Gastrocnemius medialis (tissue), 4 donors: ENCODE results near the gene STAG1.

Experiments
- POLR2A ChIP-seq, 2 donors: fragments of 450-650 bp; IDR thresholded peaks; one replicate each; pipeline ENCODE4 v1.6.1; 2017; ENCODE audit warnings: antibody characterized with exemption in 2 of 2, mild to moderate bottlenecking in 2 of 2, moderate library complexity in 2 of 2
- TF ChIP-seq, protein P1 (sequence below), 5 experiments: fragments of 450-650 bp in 3 of 5; fragments of 200-600 bp in 2 of 5; sonication (generic) in 2 of 5; IDR thresholded peaks in 4 of 5; conservative IDR thresholded peaks in 1 of 5; 1 replicate in 4 of 5; 2 replicates in 1 of 5; pipeline ENCODE4 v1.5.1; 2016 to 2019; ENCODE audit warnings: antibody characterized with exemption in 5 of 5, mild to moderate bottlenecking in 3 of 5, moderate library complexity in 3 of 5

GRCh38 chr3:136749091-136749490 lies 3.1 kb downstream of the STAG1 start:
- TF ChIP-seq, protein P1, sequence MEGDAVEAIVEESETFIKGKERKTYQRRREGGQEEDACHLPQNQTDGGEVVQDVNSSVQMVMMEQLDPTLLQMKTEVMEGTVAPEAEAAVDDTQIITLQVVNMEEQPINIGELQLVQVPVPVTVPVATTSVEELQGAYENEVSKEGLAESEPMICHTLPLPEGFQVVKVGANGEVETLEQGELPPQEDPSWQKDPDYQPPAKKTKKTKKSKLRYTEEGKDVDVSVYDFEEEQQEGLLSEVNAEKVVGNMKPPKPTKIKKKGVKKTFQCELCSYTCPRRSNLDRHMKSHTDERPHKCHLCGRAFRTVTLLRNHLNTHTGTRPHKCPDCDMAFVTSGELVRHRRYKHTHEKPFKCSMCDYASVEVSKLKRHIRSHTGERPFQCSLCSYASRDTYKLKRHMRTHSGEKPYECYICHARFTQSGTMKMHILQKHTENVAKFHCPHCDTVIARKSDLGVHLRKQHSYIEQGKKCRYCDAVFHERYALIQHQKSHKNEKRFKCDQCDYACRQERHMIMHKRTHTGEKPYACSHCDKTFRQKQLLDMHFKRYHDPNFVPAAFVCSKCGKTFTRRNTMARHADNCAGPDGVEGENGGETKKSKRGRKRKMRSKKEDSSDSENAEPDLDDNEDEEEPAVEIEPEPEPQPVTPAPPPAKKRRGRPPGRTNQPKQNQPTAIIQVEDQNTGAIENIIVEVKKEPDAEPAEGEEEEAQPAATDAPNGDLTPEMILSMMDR (IDR thresholded peaks at IDR 0.05 in 4 of 5, conservative IDR thresholded peaks at IDR 0.05 in 1 of 5), result no peak
- TF ChIP-seq POLR2A (IDR thresholded peaks at IDR 0.05), result no peak
